ENCODE data around the gene LLGL2.

Gene LLGL2

DNA sequence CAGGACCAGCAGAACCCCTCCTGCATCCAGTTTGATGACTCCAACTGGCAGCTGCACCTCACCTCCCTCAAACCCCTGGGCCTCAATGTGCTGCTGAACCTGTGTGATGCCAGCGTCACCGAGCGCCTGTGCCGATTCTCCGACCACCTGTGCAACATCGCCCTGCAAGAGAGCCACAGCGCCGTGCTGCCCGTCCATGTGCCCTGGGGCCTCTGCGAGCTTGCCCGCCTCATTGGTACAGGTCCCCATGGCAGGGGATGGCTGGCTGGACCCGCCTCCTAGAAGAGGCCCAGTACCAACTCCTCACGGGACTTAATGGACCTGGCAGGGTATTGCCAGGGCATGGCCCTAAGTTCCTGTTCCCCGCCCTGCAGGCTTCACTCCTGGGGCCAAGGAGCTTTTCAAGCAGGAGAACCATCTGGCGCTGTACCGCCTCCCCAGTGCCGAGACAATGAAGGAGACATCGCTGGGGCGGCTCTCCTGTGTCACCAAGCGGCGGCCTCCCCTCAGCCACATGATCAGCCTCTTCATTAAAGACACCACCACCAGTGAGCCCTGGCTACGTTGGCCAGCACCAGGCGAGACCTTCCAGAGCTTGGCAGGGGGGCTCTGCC is 32.8 kb upstream of the LLGL2 start:
- no peak for DNase-seq (ENCODE audit: low spot score)

- no peak for DNase-seq (ENCODE audit: low spot score)
Observed at GRCh38 chr17:75493476-75494129, 31.9 kb upstream of the LLGL2 start.

- no peak for DNase-seq (ENCODE audit: low spot score)
Observed at GRCh38 chr17:75494326-75494877, 31.1 kb upstream of the LLGL2 start.

GRCh38 chr17:75496005-75496404 is 29.5 kb upstream of the LLGL2 start:
- no peak for DNase-seq (ENCODE audit: low spot score)

GRCh38 chr17:75498039-75498725 is 27.3 kb upstream of the LLGL2 start:
- DNase-seq (ENCODE audit: low spot score), result no peak

DNA sequence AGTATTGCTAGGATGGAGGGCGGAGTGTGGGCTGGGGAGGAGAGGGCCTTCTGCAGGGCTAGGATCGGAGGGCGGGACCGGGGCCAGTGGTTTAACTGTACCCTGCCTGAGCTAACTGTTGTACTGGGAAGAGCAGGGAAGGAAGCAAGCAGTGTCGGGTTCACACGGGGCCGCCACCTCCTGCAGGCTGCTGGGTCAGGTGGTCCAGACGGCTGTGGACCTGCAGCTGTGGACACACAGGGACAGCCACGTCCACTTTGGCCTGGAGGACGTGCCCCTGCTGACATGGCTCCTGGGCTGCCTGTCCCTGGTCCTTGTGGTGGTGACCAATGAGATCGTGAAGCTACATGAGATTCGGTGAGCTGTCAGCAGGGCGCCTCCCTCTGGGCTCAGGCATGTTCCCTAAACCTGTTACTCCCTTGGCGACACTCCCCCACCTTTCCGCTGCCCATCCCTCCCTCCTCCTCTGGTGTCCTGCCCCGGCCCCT is 26.7 kb upstream of the LLGL2 start:
- DNase-seq (ENCODE audit: low spot score), result no peak

GRCh38 chr17:75499313-75500022 is 26.0 kb upstream of the LLGL2 start:
- DNase-seq (ENCODE audit: low spot score), result no peak

- no peak for DNase-seq (ENCODE audit: low spot score)
Observed at GRCh38 chr17:75500419-75501216, 24.9 kb upstream of the LLGL2 start.

DNA sequence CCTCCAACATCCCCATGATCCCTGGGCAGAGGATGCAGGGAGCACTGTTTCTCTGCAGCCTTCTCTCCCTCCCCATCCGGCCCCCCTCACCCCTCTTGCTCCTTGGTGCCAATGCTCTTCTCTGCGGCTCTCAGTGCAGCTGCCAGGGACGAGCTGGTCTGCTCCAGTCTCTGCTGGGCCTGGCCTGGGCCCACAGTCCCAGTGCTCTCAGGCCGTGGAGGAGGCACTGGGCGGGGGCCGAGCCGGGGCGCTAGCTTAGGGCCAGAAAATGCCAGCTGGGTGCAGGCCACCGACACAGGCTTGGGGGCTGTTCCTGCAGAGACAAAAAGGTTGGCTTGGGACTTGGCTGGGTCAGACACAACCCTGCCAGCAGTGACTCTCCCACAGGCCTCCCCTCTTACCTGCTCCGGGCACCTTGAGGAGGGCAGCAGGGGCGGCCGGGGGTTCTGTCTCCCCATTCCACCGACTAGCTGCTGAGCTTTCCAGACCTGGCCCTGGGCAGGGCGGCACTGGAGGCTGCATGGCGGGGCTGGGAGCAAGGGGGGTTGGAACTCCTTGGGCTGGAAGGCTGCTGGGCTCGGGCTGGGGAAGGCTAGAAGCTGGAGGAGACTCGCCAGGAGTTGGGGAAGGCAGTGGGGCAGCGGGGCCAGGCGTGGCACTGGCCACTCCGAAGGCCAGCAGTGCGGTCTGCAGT is 24.0 kb upstream of the LLGL2 start:
- no peak for DNase-seq (ENCODE audit: low spot score)

GRCh38 chr17:75502072-75502720 is 23.3 kb upstream of the LLGL2 start:
- no peak for DNase-seq (ENCODE audit: low spot score)

DNA sequence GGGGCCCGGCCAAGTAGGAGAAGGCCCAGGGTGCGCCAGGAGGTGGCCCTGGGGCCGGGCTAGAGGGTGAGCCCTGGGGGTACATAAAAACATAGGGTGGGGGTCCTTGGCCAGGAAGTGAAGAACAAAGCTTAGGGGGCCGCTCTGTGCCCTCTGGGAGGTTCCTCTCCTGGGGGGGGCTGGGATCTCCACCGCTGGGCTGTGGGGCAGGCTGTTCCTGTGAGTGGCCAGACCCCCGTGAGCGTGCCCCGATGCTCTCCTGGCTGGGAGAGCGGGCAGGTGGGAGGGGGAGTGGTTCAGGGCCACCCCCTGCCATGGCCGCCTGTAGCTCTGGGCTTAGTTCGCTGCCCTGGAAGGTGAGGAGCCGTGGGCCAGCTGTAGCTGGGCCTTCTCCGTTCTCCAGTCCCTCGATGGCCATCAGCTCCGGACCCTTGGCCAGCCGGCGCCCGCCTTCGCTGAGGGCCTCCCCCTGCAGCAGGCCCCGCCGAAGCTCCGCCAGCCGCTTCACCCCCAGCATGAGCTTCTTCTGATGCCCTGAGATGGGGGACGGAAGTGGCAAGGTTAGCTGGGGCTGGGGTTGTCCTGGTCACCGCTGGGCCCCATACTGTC is 22.7 kb upstream of the LLGL2 start:
- DNase-seq (ENCODE audit: low spot score), result no peak

DNA sequence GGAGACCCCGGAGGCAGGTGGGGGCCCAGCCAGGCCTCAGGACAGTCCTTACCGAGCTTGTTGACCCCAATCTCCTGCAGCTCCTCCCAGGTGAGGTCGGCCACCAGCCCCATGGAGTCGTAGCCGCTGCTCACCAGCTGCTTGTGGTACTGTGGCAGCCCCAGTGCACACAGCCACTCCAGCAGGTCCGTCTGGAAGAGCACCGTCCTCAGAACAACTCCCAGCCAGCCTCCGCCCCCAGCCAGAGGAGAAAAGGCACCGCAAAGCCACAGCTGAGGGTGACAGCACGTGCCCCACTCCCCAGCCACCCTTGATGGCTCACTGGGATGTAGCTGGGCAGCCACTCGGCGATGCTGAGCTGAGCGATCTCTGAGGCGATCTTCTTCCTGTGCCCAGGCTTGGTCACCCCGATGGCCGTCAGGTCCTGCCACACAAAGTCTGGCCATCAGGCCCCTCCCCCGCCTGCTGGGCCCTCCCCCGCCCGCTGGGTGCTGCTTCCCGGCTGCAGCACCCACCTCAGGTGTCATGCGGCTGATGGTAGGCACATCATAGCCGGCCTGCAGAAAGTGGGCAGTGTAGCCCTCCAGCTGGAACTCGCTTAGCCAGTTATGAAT is 22.1 kb upstream of the LLGL2 start:
- no peak for DNase-seq (ENCODE audit: low spot score)

- no peak for DNase-seq (ENCODE audit: low spot score)
Observed at GRCh38 chr17:75503976-75504346, 21.5 kb upstream of the LLGL2 start.

- DNase-seq (ENCODE audit: low spot score), result peak; percentile 45
Observed at GRCh38 chr17:75504347-75505151, 20.9 kb upstream of the LLGL2 start.

- DNase-seq (ENCODE audit: low spot score), result no peak
Observed at GRCh38 chr17:75505152-75505409, 20.4 kb upstream of the LLGL2 start.

DNA sequence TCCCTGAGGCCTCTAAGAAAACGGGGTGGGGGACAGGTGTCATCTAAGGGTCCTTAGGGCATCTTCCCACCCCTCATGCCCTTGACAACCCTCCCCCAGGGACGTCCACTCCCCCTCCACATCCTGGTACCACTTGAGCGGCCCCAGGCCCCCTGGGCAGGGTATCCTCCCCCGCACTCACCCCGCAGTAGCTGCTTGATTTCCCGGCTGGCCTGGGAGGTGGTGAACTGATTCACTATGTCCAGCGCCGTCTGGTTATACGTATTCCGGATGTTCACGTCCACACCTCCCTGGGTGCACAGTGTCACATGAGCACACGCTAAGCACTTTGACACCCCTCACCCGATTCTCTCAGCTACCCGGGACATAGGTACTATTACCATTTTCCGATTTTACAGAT is 19.9 kb upstream of the LLGL2 start:
- no peak for DNase-seq (ENCODE audit: low spot score)

- no peak for DNase-seq (ENCODE audit: low spot score)
Observed at GRCh38 chr17:75506134-75506533, 19.4 kb upstream of the LLGL2 start.

GRCh38 chr17:75506888-75507287 is 18.6 kb upstream of the LLGL2 start:
- DNase-seq (ENCODE audit: low spot score), result no peak

Measured in CD4-positive, alpha-beta T cell treated with Interleukin-15 for 4 hours (primary cell).